GM18526 (cell line): Measurements from ENCODE around the gene BBIP1.

Experiments
- POLR2A ChIP-seq: IDR thresholded peaks from 3 replicates; pipeline ENCODE4 v1.6.1; 2011; ENCODE audit not compliant: insufficient read length; ENCODE audit errors: extremely low read depth

BBIP1 gene

GRCh38 chr10:110876000-110876399, 43.0 kb downstream of the BBIP1 start:
- TF ChIP-seq POLR2A = no peak

GRCh38 chr10:110873951-110874350, 45.0 kb downstream of the BBIP1 start:
- TF ChIP-seq POLR2A = no peak

GRCh38 chr10:110872984-110873923, 45.7 kb downstream of the BBIP1 start:
- TF ChIP-seq POLR2A = no peak

GRCh38 chr10:110872145-110872983, 46.6 kb downstream of the BBIP1 start:
- no peak for TF ChIP-seq POLR2A

- peak; percentile 66 for TF ChIP-seq POLR2A
Measured at GRCh38 chr10:110871298-110872084, 47.5 kb downstream of the BBIP1 start, which contains the start of gene PDCD4. Gene PDCD4, plus strand, starts transcription at chr10:110871928. Its CDS starts 4,100 bp downstream, at chr10:110876028.

GRCh38 chr10:110870823-110871297, 48.1 kb downstream of the BBIP1 start:
- no peak for TF ChIP-seq POLR2A

GRCh38 chr10:110868981-110869380, 50.0 kb downstream of the BBIP1 start:
- no peak for TF ChIP-seq POLR2A

- no peak for TF ChIP-seq POLR2A
Measured at GRCh38 chr10:110867807-110868465, 51.0 kb downstream of the BBIP1 start.

- no peak for TF ChIP-seq POLR2A
Measured at GRCh38 chr10:110865809-110866482, 53.0 kb downstream of the BBIP1 start.

GRCh38 chr10:110865186-110865808, 53.7 kb downstream of the BBIP1 start:
- no peak for TF ChIP-seq POLR2A

GRCh38 chr10:110864662-110865140, 54.3 kb downstream of the BBIP1 start:
- TF ChIP-seq POLR2A = no peak

- TF ChIP-seq POLR2A = no peak
Measured at GRCh38 chr10:110863956-110864355, 55.0 kb downstream of the BBIP1 start.

- TF ChIP-seq POLR2A = no peak
Measured at GRCh38 chr10:110863361-110863760, 55.6 kb downstream of the BBIP1 start.
